SU-DHL-6 (cell line): ENCODE measurements around the gene POLR1A.

Experiments used
- CTCF ChIP-seq: fragments of 200-600 bp; sonication (generic); IDR thresholded peaks from one replicate; pipeline ENCODE4 v1.5.1; 2017; ENCODE audit warnings: antibody characterized with exemption, mild to moderate bottlenecking, low read length, moderate library complexity; ENCODE audit not compliant: insufficient read depth, poor library complexity, severe bottlenecking
- EZH2phosphoT487 ChIP-seq: fragments of 200-600 bp; sonication (generic), shearing (Covaris generic); conservative IDR thresholded peaks from 2 replicates; pipeline ENCODE4 v1.6.1; 2018; ENCODE audit warnings: mild to moderate bottlenecking, antibody characterized with exemption, low read length, moderate library complexity, mixed read lengths

DNA sequence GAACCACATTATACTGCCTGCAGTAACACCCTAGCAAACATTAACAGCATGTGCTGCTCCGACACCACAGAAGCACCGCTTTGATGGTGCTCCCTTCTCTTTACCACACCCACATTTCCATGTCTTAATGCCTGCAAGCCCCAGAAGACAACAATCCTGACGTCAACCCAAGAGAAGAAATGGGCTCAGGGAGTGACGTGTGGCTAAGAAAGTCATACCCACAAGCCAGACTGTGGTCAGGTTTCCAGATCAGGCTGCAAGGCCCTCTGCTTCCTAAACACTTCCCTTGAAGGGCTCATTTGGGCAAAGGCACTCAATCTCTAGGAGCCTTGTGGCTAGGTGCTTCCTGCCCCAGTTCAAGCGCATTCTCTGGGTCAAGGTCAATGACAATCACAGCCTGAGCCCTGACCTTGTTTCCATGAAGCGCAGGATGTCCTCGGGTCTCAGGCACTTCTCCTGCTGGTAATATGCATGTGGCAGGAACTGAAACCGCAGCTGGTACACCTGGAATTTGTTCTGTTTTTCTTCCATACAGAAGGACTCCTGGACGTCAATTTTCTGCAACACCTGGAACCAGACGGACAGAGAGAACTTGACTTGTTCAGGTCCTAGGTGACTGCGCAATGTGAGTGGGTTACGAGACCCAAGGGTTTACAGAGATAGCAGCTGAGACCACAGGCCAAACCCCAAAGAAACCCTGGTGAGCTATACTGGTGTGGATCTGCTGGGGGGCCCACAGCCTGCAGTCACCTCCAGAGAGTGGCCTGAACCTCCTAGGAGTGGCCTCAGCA, 67.2 kb downstream of the POLR1A start:
- no peak for TF ChIP-seq CTCF
- no peak for TF ChIP-seq EZH2phosphoT487
